ENCODE measurements around the gene SULF2.

SULF2 gene

DNA sequence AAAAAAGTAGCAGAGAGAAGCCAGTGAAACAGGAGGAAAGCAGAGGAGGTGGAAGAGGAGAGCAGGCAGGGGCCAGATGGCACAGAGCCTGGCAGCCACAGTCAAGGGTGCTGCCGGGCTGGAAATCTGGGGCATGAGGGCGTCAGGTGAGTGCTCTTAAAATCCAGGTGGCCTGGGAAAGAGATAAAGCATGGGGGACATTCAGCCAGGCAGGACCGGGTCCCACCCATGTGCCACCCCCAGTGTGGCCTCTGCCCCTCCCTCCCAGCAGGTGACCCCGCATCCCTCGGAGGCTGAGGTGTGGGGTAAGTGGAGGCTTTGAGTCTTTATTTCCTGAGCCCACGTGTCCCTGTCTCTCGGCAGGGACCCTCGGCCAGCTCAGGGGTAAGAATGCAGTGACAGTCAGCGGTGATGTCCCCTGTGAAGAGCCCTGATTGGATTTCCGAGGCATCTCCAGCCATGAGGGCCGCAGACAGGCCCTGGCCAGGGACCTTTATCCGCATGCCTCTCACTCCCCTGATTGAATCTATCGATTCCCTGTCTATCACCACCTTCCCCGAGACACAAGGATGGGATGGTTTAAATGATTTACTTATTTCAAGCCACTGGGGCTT lies 33.8 kb upstream of the SULF2 start:
- TF ChIP-seq EZH2phosphoT487 (IDR thresholded peaks at IDR 0.05; ENCODE audit: borderline replicate concordance) = no peak
- TF ChIP-seq, protein P1, sequence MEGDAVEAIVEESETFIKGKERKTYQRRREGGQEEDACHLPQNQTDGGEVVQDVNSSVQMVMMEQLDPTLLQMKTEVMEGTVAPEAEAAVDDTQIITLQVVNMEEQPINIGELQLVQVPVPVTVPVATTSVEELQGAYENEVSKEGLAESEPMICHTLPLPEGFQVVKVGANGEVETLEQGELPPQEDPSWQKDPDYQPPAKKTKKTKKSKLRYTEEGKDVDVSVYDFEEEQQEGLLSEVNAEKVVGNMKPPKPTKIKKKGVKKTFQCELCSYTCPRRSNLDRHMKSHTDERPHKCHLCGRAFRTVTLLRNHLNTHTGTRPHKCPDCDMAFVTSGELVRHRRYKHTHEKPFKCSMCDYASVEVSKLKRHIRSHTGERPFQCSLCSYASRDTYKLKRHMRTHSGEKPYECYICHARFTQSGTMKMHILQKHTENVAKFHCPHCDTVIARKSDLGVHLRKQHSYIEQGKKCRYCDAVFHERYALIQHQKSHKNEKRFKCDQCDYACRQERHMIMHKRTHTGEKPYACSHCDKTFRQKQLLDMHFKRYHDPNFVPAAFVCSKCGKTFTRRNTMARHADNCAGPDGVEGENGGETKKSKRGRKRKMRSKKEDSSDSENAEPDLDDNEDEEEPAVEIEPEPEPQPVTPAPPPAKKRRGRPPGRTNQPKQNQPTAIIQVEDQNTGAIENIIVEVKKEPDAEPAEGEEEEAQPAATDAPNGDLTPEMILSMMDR (conservative IDR thresholded peaks at IDR 0.05; ENCODE audit: low read length) = no peak
- H3K27me3 ChIP-seq (ENCODE audit: insufficient read depth, low read length, poor library complexity, severe bottlenecking) = no peaks in the 10 kb centered on the region
- no peak overlapping the region for H3K4me3 ChIP-seq (ENCODE audit: low read length, poor library complexity, severe bottlenecking)
- H4K20me1 ChIP-seq (ENCODE audit: insufficient read depth, low read length, poor library complexity, severe bottlenecking) = no peaks in the 10 kb centered on the region
- no peaks in the 10 kb centered on the region for H3K9me3 ChIP-seq (ENCODE audit: insufficient read depth, low read depth, low read length)
- H3K79me2 ChIP-seq (ENCODE audit: insufficient read depth, low read length) = no peaks in the 10 kb centered on the region
- H3F3A ChIP-seq (ENCODE audit: low read depth) = no peaks in the 10 kb centered on the region
- no peak overlapping the region for H3K9ac ChIP-seq (ENCODE audit: low read depth, low read length, poor library complexity, severe bottlenecking)
- no peak overlapping the region for H3K4me2 ChIP-seq (ENCODE audit: low read depth, low read length, poor library complexity, severe bottlenecking)
- H3K4me1 ChIP-seq (ENCODE audit: insufficient read depth, low read length, poor library complexity, severe bottlenecking) = no peaks in the 10 kb centered on the region
- H3K36me3 ChIP-seq (ENCODE audit: insufficient read depth, low read length) = no peaks in the 10 kb centered on the region
- no peaks in the 10 kb centered on the region for H3K9me2 ChIP-seq (replicated peaks; ENCODE audit: low read depth, low read length)
- H2AFZ ChIP-seq (ENCODE audit: low read length) = no peak overlapping the region

DNA sequence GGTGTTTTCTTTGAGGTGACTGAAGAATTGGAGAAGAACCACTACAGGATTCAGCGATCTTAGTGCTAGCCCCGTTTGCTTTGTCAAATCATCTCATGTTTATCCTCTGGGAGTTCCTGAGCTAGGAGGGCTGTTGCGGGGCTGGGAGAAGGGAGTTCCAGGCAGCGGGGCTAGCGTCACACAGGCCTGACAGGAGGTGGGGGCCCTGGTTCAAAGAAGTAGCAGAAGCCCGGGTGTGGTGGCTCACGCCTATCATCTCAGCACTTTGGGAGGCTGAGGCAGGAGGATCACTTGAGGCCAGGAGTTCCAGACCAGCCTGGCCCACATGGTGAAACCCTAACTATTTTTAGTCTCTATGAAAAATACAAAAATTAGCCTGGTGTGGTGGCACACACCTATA lies 33.2 kb upstream of the SULF2 start:
- Histone ChIP-seq H3K4me1 (ENCODE audit: insufficient read depth, low read length, poor library complexity, severe bottlenecking) (no peaks in the 10 kb centered on the region), H3K36me3 (ENCODE audit: insufficient read depth, low read length) (no peaks in the 10 kb centered on the region), H3K9ac (ENCODE audit: low read depth, low read length, poor library complexity, severe bottlenecking) (no peak overlapping the region), H4K20me1 (ENCODE audit: insufficient read depth, low read length, poor library complexity, severe bottlenecking) (no peaks in the 10 kb centered on the region), H3K4me2 (ENCODE audit: low read depth, low read length, poor library complexity, severe bottlenecking) (no peak overlapping the region), H3K4me3 (ENCODE audit: low read length, poor library complexity, severe bottlenecking) (no peak overlapping the region), H3K27me3 (ENCODE audit: insufficient read depth, low read length, poor library complexity, severe bottlenecking) (no peaks in the 10 kb centered on the region), H3K9me2 (replicated peaks; ENCODE audit: low read depth, low read length) (no peaks in the 10 kb centered on the region), H3K79me2 (ENCODE audit: insufficient read depth, low read length) (no peaks in the 10 kb centered on the region), H3K9me3 (ENCODE audit: insufficient read depth, low read depth, low read length) (0 out of 2 replicates have a peak, but pooled peaks cover 4% of the 10 kb centered on the region), H2AFZ (ENCODE audit: low read length) (no peak overlapping the region), H3F3A (ENCODE audit: low read depth) (no peaks in the 10 kb centered on the region)
- TF ChIP-seq, protein P1 (conservative IDR thresholded peaks at IDR 0.05; ENCODE audit: low read length) = no peak
- TF ChIP-seq EZH2phosphoT487 (IDR thresholded peaks at IDR 0.05; ENCODE audit: borderline replicate concordance) = no peak

DNA sequence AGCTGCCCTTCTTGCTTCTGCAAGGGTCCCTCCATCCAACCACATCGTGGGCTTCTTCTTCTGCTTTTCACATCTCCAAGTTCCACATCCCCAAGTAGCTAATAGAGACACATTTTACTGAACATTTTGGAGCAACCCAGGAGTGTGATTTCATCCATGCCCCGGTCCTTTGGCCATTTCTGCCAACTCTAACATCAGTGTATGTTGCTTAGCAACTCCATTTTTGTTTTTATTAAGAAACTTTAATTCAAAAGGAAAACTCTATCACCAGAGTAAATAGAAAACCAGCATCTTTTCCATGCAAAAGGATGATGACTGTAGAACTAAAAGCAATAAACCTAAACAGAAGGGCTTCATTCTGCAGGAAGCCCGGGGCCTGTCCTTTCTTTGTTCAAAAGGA lies 32.7 kb upstream of the SULF2 start:
- Histone ChIP-seq H3K4me1 (ENCODE audit: insufficient read depth, low read length, poor library complexity, severe bottlenecking) (no peaks in the 10 kb centered on the region), H3F3A (ENCODE audit: low read depth) (no peaks in the 10 kb centered on the region), H3K4me2 (ENCODE audit: low read depth, low read length, poor library complexity, severe bottlenecking) (no peak overlapping the region), H3K27me3 (ENCODE audit: insufficient read depth, low read length, poor library complexity, severe bottlenecking) (no peaks in the 10 kb centered on the region), H3K79me2 (ENCODE audit: insufficient read depth, low read length) (no peaks in the 10 kb centered on the region), H3K9me2 (replicated peaks; ENCODE audit: low read depth, low read length) (no peaks in the 10 kb centered on the region), H2AFZ (ENCODE audit: low read length) (no peak overlapping the region), H3K4me3 (ENCODE audit: low read length, poor library complexity, severe bottlenecking) (no peak overlapping the region), H3K9me3 (ENCODE audit: insufficient read depth, low read depth, low read length) (0 out of 2 replicates have a peak, but pooled peaks cover 7% of the 10 kb centered on the region), H3K9ac (ENCODE audit: low read depth, low read length, poor library complexity, severe bottlenecking) (no peak overlapping the region), H4K20me1 (ENCODE audit: insufficient read depth, low read length, poor library complexity, severe bottlenecking) (no peaks in the 10 kb centered on the region), H3K36me3 (ENCODE audit: insufficient read depth, low read length) (no peaks in the 10 kb centered on the region)
- no peak for TF ChIP-seq EZH2phosphoT487 (IDR thresholded peaks at IDR 0.05; ENCODE audit: borderline replicate concordance)
- TF ChIP-seq, protein P1 (conservative IDR thresholded peaks at IDR 0.05; ENCODE audit: low read length) = no peak
